ENCODE data around the gene ARHGEF7.

GRCh38 chr13:111336666-111337065, 221.6 kb downstream of the ARHGEF7 start:
- TF ChIP-seq, protein P1, sequence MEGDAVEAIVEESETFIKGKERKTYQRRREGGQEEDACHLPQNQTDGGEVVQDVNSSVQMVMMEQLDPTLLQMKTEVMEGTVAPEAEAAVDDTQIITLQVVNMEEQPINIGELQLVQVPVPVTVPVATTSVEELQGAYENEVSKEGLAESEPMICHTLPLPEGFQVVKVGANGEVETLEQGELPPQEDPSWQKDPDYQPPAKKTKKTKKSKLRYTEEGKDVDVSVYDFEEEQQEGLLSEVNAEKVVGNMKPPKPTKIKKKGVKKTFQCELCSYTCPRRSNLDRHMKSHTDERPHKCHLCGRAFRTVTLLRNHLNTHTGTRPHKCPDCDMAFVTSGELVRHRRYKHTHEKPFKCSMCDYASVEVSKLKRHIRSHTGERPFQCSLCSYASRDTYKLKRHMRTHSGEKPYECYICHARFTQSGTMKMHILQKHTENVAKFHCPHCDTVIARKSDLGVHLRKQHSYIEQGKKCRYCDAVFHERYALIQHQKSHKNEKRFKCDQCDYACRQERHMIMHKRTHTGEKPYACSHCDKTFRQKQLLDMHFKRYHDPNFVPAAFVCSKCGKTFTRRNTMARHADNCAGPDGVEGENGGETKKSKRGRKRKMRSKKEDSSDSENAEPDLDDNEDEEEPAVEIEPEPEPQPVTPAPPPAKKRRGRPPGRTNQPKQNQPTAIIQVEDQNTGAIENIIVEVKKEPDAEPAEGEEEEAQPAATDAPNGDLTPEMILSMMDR (IDR thresholded peaks at IDR 0.05; ENCODE audit: low read depth, low read length), result no peak
- no peak for TF ChIP-seq EZH2phosphoT487 (IDR thresholded peaks at IDR 0.05; ENCODE audit: low read depth)

All from OCI-LY3 (cell line).